K562 (cell line): ENCODE results near the gene PIEZO2.

ENCODE experiments used
- CREB3L1 ChIP-seq: fragments of 450-650 bp; IDR thresholded peaks from 2 replicates; pipeline ENCODE4 v1.6.1; 2014; ENCODE audit warnings: low read depth, mild to moderate bottlenecking, moderate library complexity, borderline replicate concordance
- POLR2AphosphoS5 ChIP-seq: IDR thresholded peaks from 2 replicates; pipeline ENCODE4 v1.6.1; 2011; ENCODE audit warnings: mild to moderate bottlenecking, low read depth, low read length, moderate library complexity; ENCODE audit not compliant: control insufficient read depth, insufficient read depth
- ZNF174 ChIP-seq: fragments of 250-450 bp; sonication (Bioruptor Pico); IDR thresholded peaks from 2 replicates; pipeline ENCODE4 v1.4.0; 2020; ENCODE audit warnings: mild to moderate bottlenecking
- ZNF24 ChIP-seq: fragments of 450-650 bp; IDR thresholded peaks from 2 replicates; pipeline ENCODE4 v1.6.1; 2016

DNA sequence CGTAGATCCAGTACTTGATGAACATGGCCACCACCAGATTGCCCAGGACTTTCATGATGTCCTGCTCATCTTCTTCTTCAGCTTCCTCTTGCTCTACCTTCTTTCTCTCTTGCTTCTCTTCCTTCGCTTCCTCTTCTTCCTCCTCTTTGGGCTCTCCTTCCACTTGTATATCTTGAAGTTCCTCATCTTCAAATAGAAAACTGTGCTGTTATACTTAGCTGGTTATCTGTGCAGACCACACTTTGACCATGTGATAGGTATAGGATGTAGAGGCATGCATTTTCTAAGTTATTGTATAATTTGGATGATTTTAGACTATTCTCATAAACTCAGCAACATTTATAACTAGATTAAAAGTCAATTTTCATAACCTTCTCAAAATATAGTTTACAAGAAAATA, 360.2 kb downstream of the PIEZO2 start:
- TF ChIP-seq ZNF174, result no peak
- TF ChIP-seq POLR2AphosphoS5, result no peak
- no peak for TF ChIP-seq CREB3L1
- no peak for TF ChIP-seq ZNF24
